BJ (cell line): ENCODE measurements around the gene RRM2. TPM values are rescaled to one million over a fixed set of nuclear protein-coding genes. Genes with fewer than 3 reads are reported as not detected.

Experiments
- CTCF ChIA-PET: fragments of 350-600 bp; formaldehyde crosslinking; extraction: SDS; loops from one replicate; lab custom pipeline; 2021; ENCODE audit warnings: antibody characterized with exemption, inconsistent platforms; lab: Yijun Ruan, JAX
- POLR2A ChIA-PET: fragments of 300-600 bp; sonication (Branson Sonifier 250); formaldehyde crosslinking; extraction: SDS; loops from one replicate; lab custom pipeline; 2021; ENCODE audit warnings: antibody characterized with exemption; lab: Charles Lee
- DNase-seq: peaks from one replicate; pipeline ENCODE4 v3.0.0-alpha.2; 2011; ENCODE audit warnings: low read depth
- H3K27me3 ChIP-seq: 2 replicates; pipeline ENCODE4 v1.6.0; 2011; ENCODE audit warnings: low read length; ENCODE audit not compliant: control insufficient read depth, insufficient read depth
- H3K36me3 ChIP-seq: 2 replicates; pipeline ENCODE4 v1.5.1; 2011; ENCODE audit warnings: low read length; ENCODE audit not compliant: control insufficient read depth, insufficient read depth
- H3K4me3 ChIP-seq: 2 replicates; pipeline ENCODE4 v1.5.1; 2011; ENCODE audit warnings: low read depth, mild to moderate bottlenecking, control low read depth, low read length
- polyA plus RNA-seq: library from polyadenylated mRNA; depleted of rRNA; stranded (reverse); fragments of >200 nt; gene quantifications from 2 replicates; pipeline ENCODE4 v1.2.3, GENCODE V29; 2011
- TF ChIP-seq, protein P1 (sequence below): IDR thresholded peaks from 2 replicates; pipeline ENCODE4 v1.5.1; 2011; ENCODE audit warnings: low read depth, mild to moderate bottlenecking, control low read depth, inconsistent platforms, low read length, moderate library complexity; ENCODE audit not compliant: insufficient read depth

The RRM2 gene
- polyA plus RNA-seq, 1 experiment, result 23.5 TPM

- H3K27me3 ChIP-seq, result peaks cover 25% of the 10 kb centered on the region
- no peak for DNase-seq
- POLR2A ChIA-PET, result no interaction called here
- CTCF ChIA-PET, result interaction anchor here (1.6 to 11.7 kb wide), 3 partner anchors 12 to 351 kb away, joined by 4 to 101 read pairs (median 9); no protein-coding TSS in a partner anchor
- no peaks in the 10 kb centered on the region for H3K36me3 ChIP-seq
- H3K4me3 ChIP-seq, result no peak overlapping the region
- TF ChIP-seq, protein P1, sequence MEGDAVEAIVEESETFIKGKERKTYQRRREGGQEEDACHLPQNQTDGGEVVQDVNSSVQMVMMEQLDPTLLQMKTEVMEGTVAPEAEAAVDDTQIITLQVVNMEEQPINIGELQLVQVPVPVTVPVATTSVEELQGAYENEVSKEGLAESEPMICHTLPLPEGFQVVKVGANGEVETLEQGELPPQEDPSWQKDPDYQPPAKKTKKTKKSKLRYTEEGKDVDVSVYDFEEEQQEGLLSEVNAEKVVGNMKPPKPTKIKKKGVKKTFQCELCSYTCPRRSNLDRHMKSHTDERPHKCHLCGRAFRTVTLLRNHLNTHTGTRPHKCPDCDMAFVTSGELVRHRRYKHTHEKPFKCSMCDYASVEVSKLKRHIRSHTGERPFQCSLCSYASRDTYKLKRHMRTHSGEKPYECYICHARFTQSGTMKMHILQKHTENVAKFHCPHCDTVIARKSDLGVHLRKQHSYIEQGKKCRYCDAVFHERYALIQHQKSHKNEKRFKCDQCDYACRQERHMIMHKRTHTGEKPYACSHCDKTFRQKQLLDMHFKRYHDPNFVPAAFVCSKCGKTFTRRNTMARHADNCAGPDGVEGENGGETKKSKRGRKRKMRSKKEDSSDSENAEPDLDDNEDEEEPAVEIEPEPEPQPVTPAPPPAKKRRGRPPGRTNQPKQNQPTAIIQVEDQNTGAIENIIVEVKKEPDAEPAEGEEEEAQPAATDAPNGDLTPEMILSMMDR, result no peak
These were observed 38.2 kb upstream of the RRM2 start for GRCh38 chr2:10084223-10084865.

DNA sequence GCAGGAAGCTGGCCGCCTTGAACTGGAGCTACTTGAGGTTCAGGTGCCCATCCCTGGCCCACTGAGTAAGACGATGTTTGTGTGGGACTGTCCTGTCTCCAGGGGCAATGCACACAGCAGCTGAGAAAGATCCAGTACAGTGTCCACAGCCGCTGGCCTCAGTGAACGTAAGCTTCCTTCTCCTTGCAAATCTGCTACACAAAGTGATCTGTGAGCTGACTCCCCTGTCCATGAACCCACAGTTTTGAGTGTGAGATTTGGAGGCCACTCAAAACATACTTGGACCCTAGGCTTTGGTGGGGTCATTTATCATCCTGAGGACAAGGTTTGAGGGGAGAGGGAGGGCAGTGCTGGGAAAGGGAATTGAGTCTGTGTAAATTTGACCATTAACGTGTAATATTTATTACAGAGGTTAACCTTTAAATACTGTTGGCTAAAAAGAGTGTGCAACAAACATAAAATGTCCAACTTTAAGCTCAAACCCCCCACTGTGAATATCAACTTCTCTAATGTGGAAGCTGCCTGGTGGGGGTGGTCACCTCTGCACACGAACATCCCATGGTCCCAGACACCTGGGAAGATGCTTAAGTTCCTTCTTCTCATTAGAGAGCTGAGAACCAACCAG, 37.4 kb upstream of the RRM2 start:
- POLR2A ChIA-PET, result interaction anchor here (0.6 kb wide), 1 partner anchor 1235 kb away, joined by 4 read pairs; no protein-coding TSS in a partner anchor
- H3K27me3 ChIP-seq, result peaks cover 27% of the 10 kb centered on the region

DNA sequence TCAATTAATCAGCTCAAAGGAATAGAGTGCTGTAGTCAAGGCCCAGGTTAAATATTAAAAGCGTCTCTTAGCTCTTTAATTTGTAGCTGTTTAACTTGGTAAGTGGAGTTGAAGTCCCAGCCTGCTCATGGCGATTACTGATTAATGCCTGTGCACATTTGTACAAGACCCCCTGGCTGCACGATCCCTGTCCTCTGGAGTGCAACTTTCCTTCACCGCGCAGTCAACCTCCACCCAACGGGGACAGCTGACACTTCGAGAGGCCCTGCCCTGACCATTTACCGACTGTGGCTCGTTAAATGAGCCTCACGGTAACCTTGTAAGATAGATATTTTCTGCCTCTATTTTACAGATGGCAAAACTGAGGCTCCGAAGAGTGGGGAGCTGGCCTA, 36.9 kb upstream of the RRM2 start:
- no peak for DNase-seq
- Histone ChIP-seq H3K36me3 (no peaks in the 10 kb centered on the region), H3K4me3 (no peak overlapping the region), H3K27me3 (peaks cover 28% of the 10 kb centered on the region)
- ChIA-PET CTCF (interaction anchor here (0.9 to 11.7 kb wide), 4 partner anchors 11 to 349 kb away, joined by 3 to 101 read pairs (median 7); no protein-coding TSS in a partner anchor), POLR2A (no interaction called here)
- TF ChIP-seq, protein P1, result no peak

More for the DNA sequence above, 37.4 kb upstream of the RRM2 start:
- Histone ChIP-seq H3K4me3 (no peak overlapping the region), H3K36me3 (no peaks in the 10 kb centered on the region)
- CTCF ChIA-PET, result interaction anchor here (0.9 to 11.7 kb wide), 4 partner anchors 12 to 350 kb away, joined by 3 to 101 read pairs (median 7); no protein-coding TSS in a partner anchor
- DNase-seq, result no peak
- TF ChIP-seq, protein P1, result no peak

GRCh38 chr2:10086950-10087349, 35.6 kb upstream of the RRM2 start:
- Histone ChIP-seq H3K4me3 (no peak overlapping the region), H3K27me3 (peaks cover 35% of the 10 kb centered on the region), H3K36me3 (no peaks in the 10 kb centered on the region)
- CTCF ChIA-PET, result interaction anchor here (11.7 kb wide), 1 partner anchor 10 kb away, joined by 101 read pairs; no protein-coding TSS in a partner anchor
- POLR2A ChIA-PET, result no interaction called here
- no peak for DNase-seq
- TF ChIP-seq, protein P1, result no peak

DNA sequence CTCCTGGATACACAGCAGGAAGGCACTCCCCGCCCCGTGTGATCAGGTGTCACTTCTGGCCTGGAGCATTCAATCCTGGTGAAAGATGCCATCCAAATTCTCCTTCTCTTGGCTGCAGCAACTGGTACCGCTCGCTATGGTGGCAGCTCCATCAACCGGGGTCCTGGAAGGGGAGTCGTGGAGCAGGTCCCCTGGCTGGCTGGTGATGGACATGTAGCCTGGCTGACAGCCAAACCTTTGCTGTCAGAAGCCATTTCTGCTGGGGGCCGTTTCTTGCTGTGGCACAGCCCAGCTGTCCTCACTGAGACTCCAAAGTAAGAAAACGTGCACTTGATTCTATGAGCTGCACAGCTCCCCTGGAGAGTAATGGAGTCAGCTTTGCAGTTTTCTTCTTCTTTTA, 35.2 kb upstream of the RRM2 start:
- TF ChIP-seq, protein P1, result no peak
- ChIA-PET POLR2A (no interaction called here), CTCF (interaction anchor here (11.7 kb wide), 1 partner anchor 10 kb away, joined by 101 read pairs; no protein-coding TSS in a partner anchor)
- H3K36me3 ChIP-seq, result no peaks in the 10 kb centered on the region
- DNase-seq, result no peak
- no peak overlapping the region for H3K4me3 ChIP-seq
- H3K27me3 ChIP-seq, result peaks cover 35% of the 10 kb centered on the region
